HEK293T (cell line): ENCODE data around the gene DROSHA.

Experiments
- ARNT ChIP-seq: fragments of 450-650 bp; IDR thresholded peaks from 2 replicates; pipeline ENCODE4 v1.6.1; 2017; ENCODE audit warnings: mild to moderate bottlenecking
- BHLHE40 ChIP-seq: fragments of 450-650 bp; IDR thresholded peaks from 2 replicates; pipeline ENCODE4 v1.6.1; 2016; ENCODE audit warnings: mild to moderate bottlenecking, moderate library complexity, borderline replicate concordance
- CTBP1 ChIP-seq: fragments of 450-650 bp; IDR thresholded peaks from 2 replicates; pipeline ENCODE4 v1.6.1; 2016; ENCODE audit warnings: borderline replicate concordance
- ELF4 ChIP-seq: fragments of 450-650 bp; IDR thresholded peaks from 2 replicates; pipeline ENCODE4 v1.6.1; 2017; ENCODE audit warnings: antibody characterized with exemption
- FOXA1 ChIP-seq: fragments of 450-650 bp; IDR thresholded peaks from 2 replicates; pipeline ENCODE4 v1.6.1; 2016; ENCODE audit warnings: mild to moderate bottlenecking
- FOXK2 ChIP-seq: fragments of 450-650 bp; IDR thresholded peaks from 2 replicates; pipeline ENCODE4 v1.6.1; 2016; ENCODE audit warnings: mild to moderate bottlenecking
- FOXM1 ChIP-seq: fragments of 450-650 bp; IDR thresholded peaks from 2 replicates; pipeline ENCODE4 v1.6.1; 2017; ENCODE audit warnings: mild to moderate bottlenecking, borderline replicate concordance
- HDGF ChIP-seq: fragments of 450-650 bp; IDR thresholded peaks from 2 replicates; pipeline ENCODE4 v1.6.1; 2017; ENCODE audit warnings: antibody characterized with exemption, borderline replicate concordance
- L3MBTL2 ChIP-seq: fragments of 450-650 bp; conservative IDR thresholded peaks from 2 replicates; pipeline ENCODE4 v1.6.1; 2016; ENCODE audit warnings: mild to moderate bottlenecking
- SP1 ChIP-seq: fragments of 450-650 bp; IDR thresholded peaks from 2 replicates; pipeline ENCODE4 v1.6.1; 2017
- SUZ12 ChIP-seq: fragments of 450-650 bp; IDR thresholded peaks from 2 replicates; pipeline ENCODE4 v1.6.1; 2016; ENCODE audit warnings: mild to moderate bottlenecking
- TARDBP ChIP-seq: fragments of 450-650 bp; IDR thresholded peaks from 2 replicates; pipeline ENCODE4 v1.6.1; 2016
- ZNF384 ChIP-seq: fragments of 450-650 bp; IDR thresholded peaks from 2 replicates; pipeline ENCODE4 v1.6.1; 2016

DNA sequence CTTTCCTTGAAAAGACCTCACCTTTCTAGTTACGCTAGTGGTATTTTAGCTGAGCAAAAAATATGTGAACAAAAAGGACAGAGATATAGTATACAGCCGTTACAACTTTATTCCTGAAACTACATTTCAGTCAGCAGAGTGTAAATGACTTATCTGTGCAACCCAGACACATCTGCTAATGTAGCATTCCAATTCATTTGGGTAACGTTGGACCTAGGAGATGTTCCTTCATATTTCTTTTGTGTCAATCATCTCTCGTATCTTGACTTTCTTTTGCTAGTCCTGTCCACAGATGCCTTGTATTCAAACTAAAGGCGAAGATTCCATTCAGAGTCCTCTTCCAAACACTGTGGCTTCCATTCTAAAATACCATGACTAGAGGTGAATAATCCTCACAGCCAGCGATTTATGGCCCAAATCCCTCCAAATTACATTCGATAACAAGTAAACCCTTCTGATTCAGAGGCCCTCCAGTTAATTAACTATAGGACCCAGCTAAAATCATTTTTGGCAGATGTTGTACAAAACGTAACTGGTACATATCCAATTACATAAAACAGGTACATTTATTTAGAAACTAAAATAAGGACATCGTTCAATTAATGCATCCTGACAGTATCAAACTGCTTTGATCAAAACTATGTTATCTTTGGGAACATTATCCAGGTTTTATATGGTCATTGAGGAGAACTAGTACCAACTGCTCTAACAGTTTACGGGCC is 155.7 kb downstream of the DROSHA start:
- TF ChIP-seq FOXK2 (no peak), SUZ12 (no peak), ELF4 (no peak), L3MBTL2 (no peak), TARDBP (no peak), FOXM1 (no peak), ZNF384 (no peak), CTBP1 (no peak), ARNT (no peak), SP1 (no peak), FOXA1 (no peak), HDGF (no peak), BHLHE40 (no peak)
